Tibial nerve (tissue), 4 donors: Measurements from ENCODE around the gene SIM2. TPM values are rescaled to one million over a fixed set of nuclear protein-coding genes. Genes with fewer than 3 reads are reported as not detected.

Source experiments
- DNase-seq, 2 donors: peaks; one replicate each; pipeline ENCODE4 v3.0.0-alpha.2; 2019; ENCODE audit warnings: low spot score in 2 of 2
- H3K27ac ChIP-seq, 4 donors: fragments of 200-600 bp; sonication (generic) in 3 of 4; one replicate each; pipeline ENCODE4 v1.5.1; 2017 to 2019; ENCODE audit warnings: mild to moderate bottlenecking in 1 of 4
- H3K27me3 ChIP-seq, 2 donors: fragments of 200-600 bp; sonication (generic) in 1 of 2; one replicate each; pipeline versions ENCODE4 v1.5.1 to v1.6.0; 2017 to 2019
- H3K36me3 ChIP-seq, 3 donors: fragments of 200-600 bp; sonication (generic); one replicate each; pipeline ENCODE4 v1.5.1; 2018 to 2019
- H3K4me1 ChIP-seq, 4 donors: fragments of 200-600 bp; sonication (generic) in 3 of 4; one replicate each; pipeline ENCODE4 v1.5.1; 2017 to 2019
- H3K4me3 ChIP-seq, 4 donors: fragments of 200-600 bp; sonication (generic) in 3 of 4; one replicate each; pipeline ENCODE4 v1.5.1; 2017 to 2019; ENCODE audit warnings: mild to moderate bottlenecking in 1 of 4, moderate library complexity in 1 of 4
- H3K9me3 ChIP-seq, 4 donors: fragments of 200-600 bp; sonication (generic) in 3 of 4; one replicate each; pipeline ENCODE4 v1.5.1; 2017 to 2019
- CTCF ChIP-seq, 5 experiments: fragments of 200-600 bp in 3 of 5; fragments of 450-650 bp in 2 of 5; sonication (generic) in 3 of 5; IDR thresholded peaks; one replicate each; pipeline ENCODE4 v1.5.1; 2016 to 2019; ENCODE audit warnings: antibody characterized with exemption in 5 of 5, mild to moderate bottlenecking in 3 of 5, moderate library complexity in 2 of 5
- EP300 ChIP-seq, 2 donors: sonication (generic); formaldehyde crosslinking; IDR thresholded peaks; one replicate each; pipeline ENCODE4 v1.6.1; 2017; ENCODE audit warnings: antibody characterized with exemption in 2 of 2, mild to moderate bottlenecking in 1 of 2
- POLR2A ChIP-seq, 2 donors: fragments of 450-650 bp; IDR thresholded peaks; one replicate each; pipeline ENCODE4 v1.6.1; 2017; ENCODE audit warnings: antibody characterized with exemption in 2 of 2, mild to moderate bottlenecking in 2 of 2, moderate library complexity in 2 of 2
- WGBS, 2 donors: methylation state at CpG; one replicate each; pipeline ENCODE4 v1.1.5; 2018; 5-methylcytosine and 5-hydroxymethylcytosine counted together
- total RNA-seq, 4 donors: library from RNA; depleted of rRNA; stranded (reverse); fragments of >200 nt; gene quantifications; one replicate each; pipeline ENCODE4 v1.1.0, GENCODE V29; 2016

Gene SIM2
- total RNA-seq, 4 donors from 2014 or later: not detected

GRCh38 chr21:36698385-36698980, 432 bp upstream of the SIM2 start:
- no peak for TF ChIP-seq EP300 (IDR thresholded peaks at IDR 0.05)
- TF ChIP-seq CTCF (IDR thresholded peaks at IDR 0.05): no peak
- TF ChIP-seq POLR2A (IDR thresholded peaks at IDR 0.05): no peak
- Histone ChIP-seq H3K4me3 (peak overlapping the region; percentile 14 to 51 (median 34)), H3K36me3 (no peaks in the 10 kb centered on the region), H3K4me1 (peaks cover 0 to 73% (median 33%) of the 10 kb centered on the region in 4 donors), H3K27ac (no peak overlapping the region), H3K27me3 (peaks cover 3 to 100% of the 10 kb centered on the region in 2 donors), H3K9me3 (no peaks in the 10 kb centered on the region)
- 0 to 3% methylated on average over 16 to 30 of the region's 62 CpGs for WGBS, 2 donors
- no peak for DNase-seq

DNA sequence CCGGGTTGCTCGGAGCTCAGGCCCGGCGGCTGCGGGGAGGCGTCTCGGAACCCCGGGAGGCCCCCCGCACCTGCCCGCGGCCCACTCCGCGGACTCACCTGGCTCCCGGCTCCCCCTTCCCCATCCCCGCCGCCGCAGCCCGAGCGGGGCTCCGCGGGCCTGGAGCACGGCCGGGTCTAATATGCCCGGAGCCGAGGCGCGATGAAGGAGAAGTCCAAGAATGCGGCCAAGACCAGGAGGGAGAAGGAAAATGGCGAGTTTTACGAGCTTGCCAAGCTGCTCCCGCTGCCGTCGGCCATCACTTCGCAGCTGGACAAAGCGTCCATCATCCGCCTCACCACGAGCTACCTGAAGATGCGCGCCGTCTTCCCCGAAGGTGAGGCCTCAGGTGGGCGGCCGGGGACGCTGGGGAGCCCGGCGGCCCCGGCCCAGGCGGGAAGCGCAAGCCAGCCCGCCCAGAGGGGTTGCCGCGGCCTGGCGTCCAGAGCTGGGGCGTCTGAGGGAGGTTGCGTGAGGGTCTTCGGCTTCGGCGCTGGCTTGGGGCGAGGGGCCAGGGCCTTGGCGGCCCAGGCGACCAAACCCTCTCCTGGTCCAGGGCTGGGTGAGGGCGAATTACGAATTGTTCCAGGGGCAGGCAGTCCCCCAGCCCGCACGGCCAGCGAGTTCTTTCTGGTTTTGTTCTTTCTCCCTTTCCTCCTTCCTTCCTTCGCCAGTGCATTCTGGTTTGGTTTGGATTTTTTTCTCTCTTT, 805 bp downstream of the SIM2 start:
- Histone ChIP-seq H3K4me1 (peaks cover 0 to 73% (median 34%) of the 10 kb centered on the region in 4 donors), H3K36me3 (no peaks in the 10 kb centered on the region), H3K27ac (no peak overlapping the region), H3K9me3 (no peaks in the 10 kb centered on the region), H3K4me3 (peak overlapping the region in 3 of 4 donors; percentile 14 to 51 (median 37)), H3K27me3 (peaks cover 3 to 100% of the 10 kb centered on the region in 2 donors)
- no peak for DNase-seq
- WGBS, 2 donors: 4 to 7% methylated on average over 23 to 43 of the region's 67 CpGs
- TF ChIP-seq EP300 (IDR thresholded peaks at IDR 0.05): no peak
- no peak for TF ChIP-seq POLR2A (IDR thresholded peaks at IDR 0.05)
- TF ChIP-seq CTCF (IDR thresholded peaks at IDR 0.05): no peak

- H3K27ac ChIP-seq: no peak overlapping the region
- H3K27me3 ChIP-seq: peaks cover 3 to 100% of the 10 kb centered on the region in 2 donors
- H3K36me3 ChIP-seq: no peaks in the 10 kb centered on the region
- peak overlapping the region in 3 of 4 donors; percentile 13 to 51 (median 26) for H3K4me3 ChIP-seq
- H3K4me1 ChIP-seq: peaks cover 0 to 80% (median 41%) of the 10 kb centered on the region in 4 donors
- no peak for DNase-seq
- no peak for TF ChIP-seq CTCF (IDR thresholded peaks at IDR 0.05)
- TF ChIP-seq POLR2A (IDR thresholded peaks at IDR 0.05): no peak
- TF ChIP-seq EP300 (IDR thresholded peaks at IDR 0.05): no peak
- no peaks in the 10 kb centered on the region for H3K9me3 ChIP-seq
- 7 to 14% methylated on average over 23 to 26 of the region's 30 CpGs for WGBS, 2 donors
Measured at GRCh38 chr21:36700295-36700970, 1.5 kb downstream of the SIM2 start.

GRCh38 chr21:36700971-36701755, 2.2 kb downstream of the SIM2 start:
- Histone ChIP-seq H3K4me3 (peak overlapping the region in 3 of 4 donors; percentile 13 to 51 (median 26)), H3K27ac (no peak overlapping the region), H3K36me3 (no peaks in the 10 kb centered on the region), H3K27me3 (peaks cover 3 to 100% of the 10 kb centered on the region in 2 donors), H3K9me3 (no peaks in the 10 kb centered on the region), H3K4me1 (peaks cover 0 to 80% (median 43%) of the 10 kb centered on the region in 4 donors)
- WGBS, 2 donors: 3 to 6% methylated on average over 22 to 51 of the region's 65 CpGs
- TF ChIP-seq EP300 (IDR thresholded peaks at IDR 0.05) (no peak), CTCF (IDR thresholded peaks at IDR 0.05) (no peak)
- DNase-seq: no peak
